Endothelial cell (in vitro differentiated cells): ENCODE measurements around the gene PRKCH. TPM values are rescaled to one million over a fixed set of nuclear protein-coding genes. Genes with fewer than 3 reads are reported as not detected.

ENCODE experiments used
- DNase-seq: peaks from one replicate; pipeline ENCODE4 v3.0.0; 2021; ENCODE audit warnings: low spot score
- H3K27ac Mint-ChIP-seq: one replicate; pipeline ENCODE4 v1.8.0; 2021; ENCODE audit warnings: mixed read lengths, inconsistent platforms; ENCODE audit not compliant: unreplicated experiment
- H3K27me3 Mint-ChIP-seq: one replicate; pipeline ENCODE4 v1.8.0; 2021; ENCODE audit warnings: mild to moderate bottlenecking, moderate library complexity, mixed read lengths, inconsistent platforms; ENCODE audit not compliant: unreplicated experiment
- H3K36me3 Mint-ChIP-seq: one replicate; pipeline ENCODE4 v1.8.0; 2021; ENCODE audit warnings: mild to moderate bottlenecking, low read depth, mixed read lengths, inconsistent platforms; ENCODE audit not compliant: unreplicated experiment
- H3K4me1 Mint-ChIP-seq: one replicate; pipeline ENCODE4 v1.8.0; 2021; ENCODE audit warnings: mild to moderate bottlenecking, mixed read lengths, inconsistent platforms; ENCODE audit not compliant: unreplicated experiment
- H3K4me3 Mint-ChIP-seq: one replicate; pipeline ENCODE4 v1.8.0; 2021; ENCODE audit warnings: mild to moderate bottlenecking, mixed read lengths, inconsistent platforms; ENCODE audit not compliant: unreplicated experiment
- H3K9me3 Mint-ChIP-seq: one replicate; pipeline ENCODE4 v1.8.0; 2021; ENCODE audit warnings: mixed read lengths, inconsistent platforms; ENCODE audit not compliant: unreplicated experiment
- total RNA-seq: library from RNA; stranded (reverse); fragmentation: NEBNext Ultra II Directional; extraction: Animal tissue kit (Norgen Biotek cat#: 25700); gene quantifications from one replicate; pipeline ENCODE4 v1.2.1, GENCODE V29; 2021; ENCODE audit not compliant: unreplicated experiment
- TF ChIP-seq, protein P1 (sequence below): fragments of 200-600 bp; sonication (generic); IDR thresholded peaks from one replicate; pipeline ENCODE4 v1.5.0; 2021; ENCODE audit warnings: antibody characterized with exemption; ENCODE audit not compliant: unreplicated experiment

Gene PRKCH
- total RNA-seq, 1 donor from 2014 or later, result 42.5 TPM

DNA sequence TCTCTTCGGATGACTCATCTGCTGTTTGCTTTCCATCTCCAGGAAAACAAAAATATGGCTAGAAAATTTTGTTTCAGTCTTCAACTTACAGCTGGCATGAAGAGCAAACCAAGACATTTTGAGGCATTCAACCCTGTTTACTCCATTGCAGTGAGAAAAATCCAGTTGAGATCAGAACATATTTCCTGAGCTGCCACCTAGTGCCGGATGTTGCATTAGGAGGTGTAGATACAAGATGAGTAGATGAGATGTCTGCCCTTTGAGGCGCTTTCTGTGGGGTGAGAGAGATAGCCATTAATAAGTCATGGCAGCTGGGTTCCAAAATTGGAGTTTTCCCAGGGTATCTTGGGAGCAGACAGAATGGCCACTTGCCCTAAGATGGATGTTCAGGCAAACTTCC is 171.1 kb downstream of the PRKCH start:
- Mint-ChIP-seq H3K27ac (no peak overlapping the region), H3K4me3 (no peak overlapping the region), H3K27me3 (peaks cover 2% of the 10 kb centered on the region), H3K4me1 (no peaks in the 10 kb centered on the region), H3K36me3 (peaks cover 10% of the 10 kb centered on the region), H3K9me3 (no peaks in the 10 kb centered on the region)
- DNase-seq, result no peak
- TF ChIP-seq, protein P1, sequence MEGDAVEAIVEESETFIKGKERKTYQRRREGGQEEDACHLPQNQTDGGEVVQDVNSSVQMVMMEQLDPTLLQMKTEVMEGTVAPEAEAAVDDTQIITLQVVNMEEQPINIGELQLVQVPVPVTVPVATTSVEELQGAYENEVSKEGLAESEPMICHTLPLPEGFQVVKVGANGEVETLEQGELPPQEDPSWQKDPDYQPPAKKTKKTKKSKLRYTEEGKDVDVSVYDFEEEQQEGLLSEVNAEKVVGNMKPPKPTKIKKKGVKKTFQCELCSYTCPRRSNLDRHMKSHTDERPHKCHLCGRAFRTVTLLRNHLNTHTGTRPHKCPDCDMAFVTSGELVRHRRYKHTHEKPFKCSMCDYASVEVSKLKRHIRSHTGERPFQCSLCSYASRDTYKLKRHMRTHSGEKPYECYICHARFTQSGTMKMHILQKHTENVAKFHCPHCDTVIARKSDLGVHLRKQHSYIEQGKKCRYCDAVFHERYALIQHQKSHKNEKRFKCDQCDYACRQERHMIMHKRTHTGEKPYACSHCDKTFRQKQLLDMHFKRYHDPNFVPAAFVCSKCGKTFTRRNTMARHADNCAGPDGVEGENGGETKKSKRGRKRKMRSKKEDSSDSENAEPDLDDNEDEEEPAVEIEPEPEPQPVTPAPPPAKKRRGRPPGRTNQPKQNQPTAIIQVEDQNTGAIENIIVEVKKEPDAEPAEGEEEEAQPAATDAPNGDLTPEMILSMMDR, result no peak

DNA sequence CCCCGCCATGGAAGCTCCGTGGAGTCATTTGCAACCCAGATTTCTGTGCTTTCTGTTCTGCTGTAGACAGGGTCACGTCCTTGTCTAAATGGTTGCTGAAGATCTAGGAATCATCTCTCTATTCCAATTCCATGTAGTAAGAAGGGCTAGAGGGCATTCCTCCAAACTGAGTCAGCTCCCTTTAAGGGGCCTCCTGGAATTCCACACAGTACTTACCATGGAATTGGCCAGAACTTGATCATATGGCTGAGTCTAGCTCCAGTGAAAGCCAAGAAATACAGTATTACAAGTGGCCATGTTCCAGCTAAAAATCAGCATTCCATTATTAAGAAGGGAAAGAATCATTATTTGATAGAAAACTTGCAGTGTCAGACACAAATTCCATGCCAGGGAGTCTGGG is 171.9 kb downstream of the PRKCH start:
- Mint-ChIP-seq H3K9me3 (no peaks in the 10 kb centered on the region), H3K36me3 (peaks cover 9% of the 10 kb centered on the region), H3K27me3 (peaks cover 2% of the 10 kb centered on the region), H3K27ac (no peak overlapping the region), H3K4me1 (no peaks in the 10 kb centered on the region), H3K4me3 (no peak overlapping the region)
- no peak for DNase-seq
- TF ChIP-seq, protein P1, result no peak

DNA sequence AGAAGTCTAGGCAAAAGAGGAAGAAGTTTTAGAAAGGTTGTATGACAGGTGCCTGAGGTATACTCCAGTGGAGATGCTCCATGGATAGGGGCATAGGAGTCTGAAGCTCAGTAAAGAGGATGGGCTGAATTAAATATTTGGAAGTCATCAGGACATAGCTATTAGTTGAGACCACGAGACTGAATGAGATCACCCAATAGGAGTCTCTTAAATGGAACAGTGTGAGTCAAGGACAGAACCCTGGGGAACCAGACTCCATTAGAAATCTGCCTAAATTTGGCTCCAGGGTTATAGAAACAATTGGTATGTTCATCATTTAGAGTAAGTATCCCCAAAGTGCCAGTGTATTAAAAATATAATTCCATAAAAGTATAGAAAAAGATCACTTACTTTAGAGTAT is 172.6 kb downstream of the PRKCH start:
- H3K36me3 Mint-ChIP-seq, result peaks cover 9% of the 10 kb centered on the region
- H3K27ac Mint-ChIP-seq, result no peak overlapping the region
- no peak overlapping the region for H3K4me3 Mint-ChIP-seq
- H3K9me3 Mint-ChIP-seq, result no peaks in the 10 kb centered on the region
- TF ChIP-seq, protein P1, result no peak
- no peak for DNase-seq
- H3K4me1 Mint-ChIP-seq, result no peaks in the 10 kb centered on the region
- peaks cover 2% of the 10 kb centered on the region for H3K27me3 Mint-ChIP-seq

DNA sequence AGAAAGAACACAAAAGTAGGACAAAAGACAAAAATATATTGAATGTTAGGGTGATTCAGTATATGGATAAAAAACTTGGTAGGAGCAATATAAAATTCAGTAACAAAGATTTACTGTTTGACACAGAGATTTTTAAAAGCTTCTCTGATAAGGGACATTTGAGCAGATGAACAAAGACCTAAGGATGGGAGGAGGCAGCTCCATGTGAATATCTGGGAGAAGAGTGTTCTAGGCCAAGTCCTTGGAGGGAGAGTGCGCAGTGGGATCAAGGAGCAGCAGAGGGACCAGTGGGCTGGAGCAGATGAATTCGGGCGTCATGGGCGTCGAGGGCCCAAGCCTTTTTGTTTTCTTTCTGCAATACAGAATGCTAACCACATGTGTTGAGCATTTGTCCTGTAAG is 174.4 kb downstream of the PRKCH start:
- TF ChIP-seq, protein P1, result no peak
- Mint-ChIP-seq H3K27ac (no peak overlapping the region), H3K36me3 (peaks cover 9% of the 10 kb centered on the region), H3K4me1 (no peaks in the 10 kb centered on the region), H3K4me3 (no peak overlapping the region), H3K27me3 (peaks cover 2% of the 10 kb centered on the region), H3K9me3 (no peaks in the 10 kb centered on the region)
- no peak for DNase-seq

DNA sequence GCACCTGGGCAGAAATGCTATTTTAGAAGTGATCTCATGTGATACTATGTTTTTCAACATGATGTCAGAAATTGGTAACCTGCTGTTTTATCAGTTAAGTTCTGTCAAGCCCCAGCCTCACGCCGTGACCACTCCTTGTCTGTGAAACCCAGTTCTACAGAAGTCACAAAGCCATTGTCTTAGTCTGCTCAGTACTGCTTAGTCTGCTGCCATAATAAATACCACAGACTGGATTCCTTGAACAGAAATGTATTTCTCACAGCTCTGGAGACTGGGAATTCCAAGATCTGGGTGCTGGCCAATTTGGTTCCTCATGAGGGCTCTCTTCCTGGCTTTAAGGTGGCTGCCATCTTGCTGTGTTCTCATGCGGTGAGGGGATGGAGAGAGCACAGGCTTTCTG is 176.9 kb downstream of the PRKCH start:
- H3K9me3 Mint-ChIP-seq, result no peaks in the 10 kb centered on the region
- TF ChIP-seq, protein P1, result no peak
- peaks cover 4% of the 10 kb centered on the region for H3K27me3 Mint-ChIP-seq
- H3K4me3 Mint-ChIP-seq, result no peak overlapping the region
- no peak for DNase-seq
- no peak overlapping the region for H3K27ac Mint-ChIP-seq
- peaks cover 8% of the 10 kb centered on the region for H3K4me1 Mint-ChIP-seq
- H3K36me3 Mint-ChIP-seq, result peaks cover 9% of the 10 kb centered on the region
